BJ (cell line): ENCODE data around the gene MSH2. TPM values are rescaled to one million over a fixed set of nuclear protein-coding genes. Genes with fewer than 3 reads are reported as not detected.
"Not testable (repeated sequence)": the region's sequence is repeated elsewhere in the genome, so short reads cannot be mapped to it uniquely, and the experiment has no call there.

Experiments used
- CTCF ChIA-PET: fragments of 350-600 bp; formaldehyde crosslinking; extraction: SDS; loops from one replicate; lab custom pipeline; 2021; ENCODE audit warnings: antibody characterized with exemption, inconsistent platforms; lab: Yijun Ruan, JAX
- POLR2A ChIA-PET: fragments of 300-600 bp; sonication (Branson Sonifier 250); formaldehyde crosslinking; extraction: SDS; loops from one replicate; lab custom pipeline; 2021; ENCODE audit warnings: antibody characterized with exemption; lab: Charles Lee
- DNase-seq: peaks from one replicate; pipeline ENCODE4 v3.0.0-alpha.2; 2011; ENCODE audit warnings: low read depth
- H3K27me3 ChIP-seq: 2 replicates; pipeline ENCODE4 v1.6.0; 2011; ENCODE audit warnings: low read length; ENCODE audit not compliant: control insufficient read depth, insufficient read depth
- H3K36me3 ChIP-seq: 2 replicates; pipeline ENCODE4 v1.5.1; 2011; ENCODE audit warnings: low read length; ENCODE audit not compliant: control insufficient read depth, insufficient read depth
- H3K4me3 ChIP-seq: 2 replicates; pipeline ENCODE4 v1.5.1; 2011; ENCODE audit warnings: low read depth, mild to moderate bottlenecking, control low read depth, low read length
- CTCF ChIP-seq: IDR thresholded peaks from 2 replicates; pipeline ENCODE4 v1.5.1; 2011; ENCODE audit warnings: low read depth, mild to moderate bottlenecking, control low read depth, inconsistent platforms, low read length, moderate library complexity; ENCODE audit not compliant: insufficient read depth
- polyA plus RNA-seq: library from polyadenylated mRNA; depleted of rRNA; stranded (reverse); fragments of >200 nt; gene quantifications from 2 replicates; pipeline ENCODE4 v1.2.3, GENCODE V29; 2011

The MSH2 gene
- polyA plus RNA-seq, 1 experiment = 4.9 TPM

- ChIA-PET POLR2A (no interaction called here), CTCF (no interaction called here)
- Histone ChIP-seq H3K4me3 (no peak overlapping the region), H3K27me3 (no peaks in the 10 kb centered on the region), H3K36me3 (no peaks in the 10 kb centered on the region)
- DNase-seq = no peak
- no peak for TF ChIP-seq CTCF
Observed at GRCh38 chr2:47405757-47406156, 2.8 kb downstream of the MSH2 start.

- H3K4me3 ChIP-seq, H3K27me3 ChIP-seq, POLR2A ChIA-PET, DNase-seq, CTCF ChIA-PET, H3K36me3 ChIP-seq: not testable (repeated sequence)
Observed at GRCh38 chr2:47406649-47407330, 3.8 kb downstream of the MSH2 start.

GRCh38 chr2:47407976-47408375, 5.0 kb downstream of the MSH2 start:
- H3K4me3 ChIP-seq, DNase-seq, H3K27me3 ChIP-seq, POLR2A ChIA-PET, H3K36me3 ChIP-seq, CTCF ChIA-PET: not testable (repeated sequence)

- CTCF ChIA-PET = no interaction called here
- no peak overlapping the region for H3K4me3 ChIP-seq
- no peak for TF ChIP-seq CTCF
- POLR2A ChIA-PET = no interaction called here
- peaks cover 4% of the 10 kb centered on the region for H3K36me3 ChIP-seq
- no peak for DNase-seq
- no peaks in the 10 kb centered on the region for H3K27me3 ChIP-seq
Observed at GRCh38 chr2:47414682-47415458, 11.9 kb downstream of the MSH2 start.

GRCh38 chr2:47420214-47420613, 17.3 kb downstream of the MSH2 start:
- CTCF ChIA-PET = no interaction called here
- no peak overlapping the region for H3K4me3 ChIP-seq
- peaks cover 2% of the 10 kb centered on the region for H3K36me3 ChIP-seq
- TF ChIP-seq CTCF = no peak
- POLR2A ChIA-PET = no interaction called here
- DNase-seq = no peak
- no peaks in the 10 kb centered on the region for H3K27me3 ChIP-seq

- CTCF ChIA-PET, H3K4me3 ChIP-seq, POLR2A ChIA-PET, H3K27me3 ChIP-seq, DNase-seq, H3K36me3 ChIP-seq: not testable (repeated sequence)
Observed at GRCh38 chr2:47420683-47421082, 17.7 kb downstream of the MSH2 start.
